ENCODE results near the gene CELSR1.
A peak's percentile ranks its signal among the peaks of the same experiment; 100 is the strongest.

CELSR1 gene

DNA sequence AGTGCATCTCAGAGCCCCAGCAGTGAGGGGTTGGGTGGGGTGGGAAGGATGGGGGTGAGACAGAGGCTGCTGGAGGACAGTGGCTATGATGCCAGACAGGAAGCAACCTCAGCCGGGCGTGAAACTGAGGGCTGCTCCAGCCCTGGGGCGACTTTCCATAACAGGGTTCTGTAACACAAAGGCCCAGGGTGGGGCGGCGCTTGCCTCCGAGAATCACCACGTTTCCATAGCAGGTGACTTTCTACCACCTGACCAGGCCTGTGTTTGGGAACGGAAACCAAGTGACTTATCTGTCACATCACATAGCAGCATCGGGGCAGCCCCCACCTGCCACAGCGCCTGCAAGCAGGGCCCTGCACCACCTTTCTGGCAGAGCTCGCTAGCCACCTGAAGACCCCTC lies 116.2 kb downstream of the CELSR1 start:
- no peak for DNase-seq (ENCODE audit: low spot score)
- POLR2A ChIA-PET (ENCODE audit: low non-redundant PET): no interaction called here
- peak overlapping the region; percentile 17; the same call in 1 of the 2 replicates for H3K27ac ChIP-seq
- TF ChIP-seq, protein P1, sequence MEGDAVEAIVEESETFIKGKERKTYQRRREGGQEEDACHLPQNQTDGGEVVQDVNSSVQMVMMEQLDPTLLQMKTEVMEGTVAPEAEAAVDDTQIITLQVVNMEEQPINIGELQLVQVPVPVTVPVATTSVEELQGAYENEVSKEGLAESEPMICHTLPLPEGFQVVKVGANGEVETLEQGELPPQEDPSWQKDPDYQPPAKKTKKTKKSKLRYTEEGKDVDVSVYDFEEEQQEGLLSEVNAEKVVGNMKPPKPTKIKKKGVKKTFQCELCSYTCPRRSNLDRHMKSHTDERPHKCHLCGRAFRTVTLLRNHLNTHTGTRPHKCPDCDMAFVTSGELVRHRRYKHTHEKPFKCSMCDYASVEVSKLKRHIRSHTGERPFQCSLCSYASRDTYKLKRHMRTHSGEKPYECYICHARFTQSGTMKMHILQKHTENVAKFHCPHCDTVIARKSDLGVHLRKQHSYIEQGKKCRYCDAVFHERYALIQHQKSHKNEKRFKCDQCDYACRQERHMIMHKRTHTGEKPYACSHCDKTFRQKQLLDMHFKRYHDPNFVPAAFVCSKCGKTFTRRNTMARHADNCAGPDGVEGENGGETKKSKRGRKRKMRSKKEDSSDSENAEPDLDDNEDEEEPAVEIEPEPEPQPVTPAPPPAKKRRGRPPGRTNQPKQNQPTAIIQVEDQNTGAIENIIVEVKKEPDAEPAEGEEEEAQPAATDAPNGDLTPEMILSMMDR (conservative IDR thresholded peaks at IDR 0.05; ENCODE audit: low read depth): no peak
- CTCF ChIA-PET: interaction anchor here (0.6 kb wide), 1 partner anchor 849 kb away, joined by 3 read pairs; no protein-coding TSS in a partner anchor

DNA sequence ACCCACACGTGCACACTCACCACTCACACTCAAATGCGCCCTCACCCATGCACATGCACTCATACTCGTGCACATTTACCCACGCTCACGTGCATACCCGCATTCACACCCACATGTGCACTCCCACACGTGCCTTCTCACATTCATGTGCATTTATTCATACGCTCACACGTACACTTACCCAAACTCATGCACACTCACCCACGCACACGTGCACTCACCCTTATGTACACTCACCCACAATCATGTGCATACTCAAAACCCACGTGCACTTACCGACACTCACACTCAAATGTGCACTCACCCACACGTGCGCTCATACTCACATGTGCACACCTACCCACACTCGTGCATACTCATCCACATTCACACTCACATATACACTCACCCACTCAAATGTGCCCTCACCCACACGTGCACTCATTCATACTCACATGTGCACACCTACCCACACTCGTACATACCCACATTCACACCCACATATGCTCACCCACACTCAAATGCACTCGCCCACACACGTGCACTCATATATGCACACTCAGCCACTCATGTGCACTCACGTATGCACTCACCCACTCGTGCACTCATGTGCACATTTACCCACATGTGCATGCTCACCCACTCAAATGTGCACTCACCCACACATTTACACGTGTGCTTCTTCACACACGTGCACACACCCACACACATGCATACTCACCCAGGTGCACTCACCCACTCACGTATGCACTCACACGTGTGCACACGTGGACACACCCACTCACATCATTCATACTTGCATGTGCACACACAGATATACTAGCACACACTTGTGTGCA lies 117.5 kb downstream of the CELSR1 start:
- ChIA-PET CTCF (no interaction called here), POLR2A (ENCODE audit: low non-redundant PET) (no interaction called here)
- H3K27ac ChIP-seq: no peak overlapping the region
- DNase-seq (ENCODE audit: low spot score): no peak
- TF ChIP-seq, protein P1 (conservative IDR thresholded peaks at IDR 0.05; ENCODE audit: low read depth): no peak

DNA sequence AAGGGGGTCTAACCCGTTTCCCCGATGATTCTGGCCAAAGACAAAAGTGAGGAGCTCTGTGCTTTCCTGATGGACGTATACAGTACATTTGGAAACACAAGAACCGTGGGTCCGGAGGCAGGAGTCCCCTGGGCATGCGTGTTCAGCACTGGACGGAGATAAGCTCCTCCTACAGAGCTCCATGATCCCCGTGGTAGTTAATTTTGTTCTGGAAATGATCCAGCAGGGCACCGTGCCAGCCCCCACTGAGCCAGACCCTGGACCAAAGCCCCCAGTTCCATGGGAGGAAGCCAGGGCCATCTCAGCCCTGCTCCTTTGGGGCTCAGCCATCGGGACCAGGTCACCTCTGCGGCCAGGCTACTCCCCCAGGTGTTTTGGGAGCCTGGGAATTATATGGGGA lies 118.6 kb downstream of the CELSR1 start:
- CTCF ChIA-PET: no interaction called here
- H3K27ac ChIP-seq: peak overlapping the region; percentile 15; the same call in 1 of the 2 replicates

DNA sequence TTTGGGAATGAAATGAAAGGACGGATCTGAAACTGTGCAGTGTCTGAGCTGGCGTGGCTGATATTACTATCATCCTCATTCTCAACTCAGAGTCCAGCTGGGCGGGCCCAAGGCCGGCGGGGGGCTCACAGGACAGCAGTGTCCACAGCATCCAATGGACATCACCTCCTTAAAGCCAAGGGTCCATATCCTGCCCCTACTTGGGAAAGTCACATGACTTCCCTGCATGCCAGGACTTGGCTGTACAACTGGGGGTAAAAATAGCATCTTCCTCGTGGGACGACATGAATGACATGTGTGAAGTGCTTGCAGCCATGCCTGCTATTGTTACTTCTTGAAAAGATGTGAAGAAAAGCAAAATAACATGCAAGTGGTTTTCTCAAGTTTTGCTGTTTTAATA lies 119.7 kb downstream of the CELSR1 start:
- ChIA-PET POLR2A (ENCODE audit: low non-redundant PET) (no interaction called here), CTCF (interaction anchor here (0.6 to 1.1 kb wide), 2 partner anchors 50 to 297 kb away, joined by 3 read pairs; no protein-coding TSS in a partner anchor)
- DNase-seq (ENCODE audit: low spot score): no peak
- H3K27ac ChIP-seq: peak overlapping the region; percentile 20; the same call in 1 of the 2 replicates
- TF ChIP-seq, protein P1 (conservative IDR thresholded peaks at IDR 0.05; ENCODE audit: low read depth): no peak

More for the DNA sequence above, 118.6 kb downstream of the CELSR1 start:
- DNase-seq (ENCODE audit: low spot score): no peak
- POLR2A ChIA-PET (ENCODE audit: low non-redundant PET): no interaction called here
- TF ChIP-seq, protein P1 (conservative IDR thresholded peaks at IDR 0.05; ENCODE audit: low read depth): no peak

DNA sequence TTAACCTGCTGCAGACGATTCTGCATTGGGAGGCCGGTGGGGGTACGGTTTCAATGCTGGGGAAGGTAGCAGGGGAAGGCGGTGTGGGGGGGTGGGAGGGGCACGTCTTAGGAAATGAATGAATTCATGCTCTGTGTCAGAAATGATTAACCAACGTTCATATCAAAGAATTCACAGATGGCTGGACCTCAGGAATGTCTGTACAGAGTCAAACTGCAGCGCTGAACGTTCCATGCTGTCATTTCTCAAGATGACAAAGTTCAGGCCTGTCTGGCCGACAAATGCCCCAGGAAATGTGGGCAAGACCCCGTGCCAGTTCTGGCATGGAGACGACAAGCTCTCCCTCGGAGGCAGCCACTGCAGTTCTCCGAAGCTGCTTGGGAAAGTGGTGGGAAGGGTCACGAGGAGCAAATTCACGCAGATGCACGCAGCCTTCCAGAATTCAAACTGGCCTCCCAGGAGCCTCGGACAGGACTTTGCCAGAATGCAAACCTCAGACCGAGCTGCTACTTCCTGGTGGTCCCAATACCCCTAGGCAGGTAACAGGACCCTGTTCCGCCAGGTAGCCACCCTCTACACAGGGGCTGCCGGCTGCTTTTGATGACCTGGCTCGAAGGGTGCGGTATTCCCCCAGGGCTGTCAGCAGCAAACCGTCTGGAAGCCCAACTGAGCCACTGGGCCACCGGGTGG lies 120.4 kb downstream of the CELSR1 start:
- CTCF ChIA-PET: interaction anchor here (0.6 to 1.1 kb wide), 2 partner anchors 49 to 297 kb away, joined by 3 read pairs; no protein-coding TSS in a partner anchor
- H3K27ac ChIP-seq: peak overlapping the region; percentile 20; the same call in 1 of the 2 replicates
- DNase-seq (ENCODE audit: low spot score): no peak
- TF ChIP-seq, protein P1 (conservative IDR thresholded peaks at IDR 0.05; ENCODE audit: low read depth): no peak
- POLR2A ChIA-PET (ENCODE audit: low non-redundant PET): no interaction called here

DNA sequence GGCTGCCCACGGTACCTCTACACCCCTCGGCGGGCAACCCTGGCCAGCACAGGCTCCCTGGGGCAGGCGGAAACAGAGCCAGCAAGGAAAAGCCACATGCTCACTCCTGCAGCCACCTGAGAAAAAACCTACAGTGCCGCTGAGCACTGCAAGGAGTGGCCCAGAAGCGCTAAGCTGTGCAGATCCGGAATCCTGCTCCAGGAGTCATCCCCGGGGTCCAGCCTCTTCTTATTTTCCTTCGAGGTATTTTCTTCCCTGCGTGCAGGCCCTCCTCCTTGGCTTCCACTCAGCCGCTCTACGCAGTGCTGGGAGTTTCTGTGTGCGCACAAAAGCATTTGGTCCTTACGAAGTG lies 120.9 kb downstream of the CELSR1 start:
- DNase-seq (ENCODE audit: low spot score): no peak
- CTCF ChIA-PET: interaction anchor here (1.1 kb wide), 1 partner anchor 49 kb away, joined by 3 read pairs; no protein-coding TSS in a partner anchor
- POLR2A ChIA-PET (ENCODE audit: low non-redundant PET): no interaction called here
- TF ChIP-seq, protein P1 (conservative IDR thresholded peaks at IDR 0.05; ENCODE audit: low read depth): no peak
- H3K27ac ChIP-seq: no peak overlapping the region
